Measurements from ENCODE around the gene SYNPO2. TPM values are rescaled to one million over a fixed set of nuclear protein-coding genes. Genes with fewer than 3 reads are reported as not detected.
A peak's percentile ranks its signal among the peaks of the same experiment; 100 is the strongest.

Gene SYNPO2
- total RNA-seq, 8 experiments from 2014 or later = 0.17 to 21.4 (median 8.9) TPM

DNA sequence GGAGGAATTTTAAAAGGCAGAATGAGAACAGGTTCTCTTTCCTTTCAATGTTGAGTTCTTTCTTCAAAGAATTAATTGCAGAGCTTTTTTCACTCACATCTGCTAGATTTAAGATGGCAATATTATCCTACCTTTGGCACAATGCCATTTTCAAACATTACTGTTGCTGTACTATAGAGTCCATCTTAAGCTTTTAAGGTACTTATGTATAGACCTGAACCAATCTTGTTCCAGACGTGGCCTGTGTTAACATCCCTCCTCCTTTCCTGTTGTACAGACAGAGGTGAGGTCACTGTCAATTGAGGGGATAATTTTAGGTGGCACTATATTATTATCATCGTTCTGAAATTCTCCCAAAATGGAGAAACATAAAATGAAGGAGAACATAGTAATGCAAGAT is 194.0 kb downstream of the SYNPO2 start:
- no peak for ATAC-seq (replicated peaks in 6 of 8)
- H3K27ac ChIP-seq = no peak overlapping the region
- in situ Hi-C loops (cut with MboI; ENCODE audit: low pct_unique_long_range_greater_than_20kb in 2 of 9, low sequenced_read_pairs in 9 of 9, unreplicated experiment in 9 of 9) = no loop called here
- 25 to 100% (median 68%) methylated on average over 1 to 2 of the region's 2 CpGs; no CpG with 5 or more reads in 2 of the 10 experiments for WGBS, 10 experiments
- H3K4me3 ChIP-seq = no peak overlapping the region
- no peaks in the 10 kb centered on the region for H3K4me1 ChIP-seq (replicated peaks in 1 of 2)

DNA sequence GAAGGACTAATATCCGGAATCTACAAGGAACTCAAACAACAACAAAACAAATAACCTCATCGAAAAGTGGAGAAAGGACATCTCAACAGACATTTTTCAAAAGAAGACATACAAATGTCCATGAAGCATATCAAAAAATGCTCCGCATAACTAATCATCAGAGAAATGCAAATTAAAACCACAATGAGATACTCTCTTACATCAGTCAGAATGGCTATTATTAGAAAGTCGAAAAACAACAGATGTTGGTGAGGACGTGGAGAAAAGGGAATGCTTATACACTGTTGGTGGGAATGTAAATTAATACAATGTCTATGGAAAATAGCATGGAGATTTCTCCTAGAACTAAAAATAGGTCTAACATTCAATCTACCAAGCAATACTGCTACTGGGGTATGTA is 195.9 kb downstream of the SYNPO2 start:
- Histone ChIP-seq H3K4me3 (no peak overlapping the region), H3K27ac (no peak overlapping the region), H3K4me1 (replicated peaks in 1 of 2) (no peaks in the 10 kb centered on the region)
- peak in 2 of 8 experiments; percentile 59 to 66 for ATAC-seq (replicated peaks in 6 of 8)
- in situ Hi-C loops (cut with MboI; ENCODE audit: low pct_unique_long_range_greater_than_20kb in 2 of 9, low sequenced_read_pairs in 9 of 9, unreplicated experiment in 9 of 9) = no loop called here
- 39 to 100% (median 64%) methylated on average over 3 to 5 of the region's 5 CpGs for WGBS, 10 experiments

DNA sequence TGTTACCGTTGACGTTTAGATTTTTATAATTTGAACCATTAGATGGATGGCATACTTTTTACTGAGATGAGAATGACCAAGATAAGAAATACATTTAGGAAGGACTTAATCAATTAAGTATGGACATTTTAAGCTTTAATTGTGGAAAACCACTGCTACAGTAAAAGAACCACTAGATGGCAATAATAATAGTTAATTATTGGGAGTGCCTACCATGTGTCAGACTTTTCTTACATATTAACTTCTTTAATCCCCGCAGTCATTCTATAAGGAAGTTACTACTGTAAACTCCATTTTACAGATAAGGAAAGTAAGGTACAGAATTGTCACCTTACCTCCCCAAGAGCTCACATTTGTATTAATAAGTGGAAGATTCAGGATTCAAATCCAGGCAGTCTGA is 198.5 kb downstream of the SYNPO2 start:
- peak in 1 of 8 experiments; percentile 26 for ATAC-seq (replicated peaks in 6 of 8)
- H3K27ac ChIP-seq = no peak overlapping the region
- no peaks in the 10 kb centered on the region for H3K4me1 ChIP-seq (replicated peaks in 1 of 2)
- in situ Hi-C loops (cut with MboI; ENCODE audit: low pct_unique_long_range_greater_than_20kb in 2 of 9, low sequenced_read_pairs in 9 of 9, unreplicated experiment in 9 of 9) = no loop called here
- WGBS, 10 experiments = 14 to 100% (median 49%) methylated on average over 1 to 3 of the region's 3 CpGs; no CpG with 5 or more reads in 1 of the 10 experiments
- H3K4me3 ChIP-seq = no peak overlapping the region

DNA sequence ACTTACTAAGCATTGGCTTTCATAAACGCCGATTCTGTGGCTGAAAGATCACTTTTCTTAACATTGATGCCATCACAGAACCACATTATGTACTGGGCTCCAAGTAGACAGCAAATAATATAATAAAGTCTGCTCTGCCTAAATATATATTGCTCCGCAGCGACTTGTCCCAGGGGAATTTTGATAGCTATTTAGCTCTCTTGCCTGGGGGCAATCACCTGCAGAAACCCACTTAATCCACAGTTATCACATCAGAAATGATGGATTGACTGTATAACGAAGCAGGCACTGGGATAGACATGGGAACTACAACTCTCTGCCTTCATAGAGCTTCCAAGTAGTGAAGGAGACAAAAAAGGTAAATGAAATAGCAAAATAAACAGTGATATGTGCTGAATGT is 199.0 kb downstream of the SYNPO2 start:
- H3K4me1 ChIP-seq (replicated peaks in 1 of 2) = no peaks in the 10 kb centered on the region
- in situ Hi-C loops (cut with MboI; ENCODE audit: low pct_unique_long_range_greater_than_20kb in 2 of 9, low sequenced_read_pairs in 9 of 9, unreplicated experiment in 9 of 9) = no loop called here
- no peak overlapping the region for H3K27ac ChIP-seq
- 51 to 87% (median 72%) methylated on average over 1 to 5 of the region's 5 CpGs; no CpG with 5 or more reads in 2 of the 10 experiments for WGBS, 10 experiments
- peak in 1 of 8 experiments; percentile 17 for ATAC-seq (replicated peaks in 6 of 8)
- no peak overlapping the region for H3K4me3 ChIP-seq

DNA sequence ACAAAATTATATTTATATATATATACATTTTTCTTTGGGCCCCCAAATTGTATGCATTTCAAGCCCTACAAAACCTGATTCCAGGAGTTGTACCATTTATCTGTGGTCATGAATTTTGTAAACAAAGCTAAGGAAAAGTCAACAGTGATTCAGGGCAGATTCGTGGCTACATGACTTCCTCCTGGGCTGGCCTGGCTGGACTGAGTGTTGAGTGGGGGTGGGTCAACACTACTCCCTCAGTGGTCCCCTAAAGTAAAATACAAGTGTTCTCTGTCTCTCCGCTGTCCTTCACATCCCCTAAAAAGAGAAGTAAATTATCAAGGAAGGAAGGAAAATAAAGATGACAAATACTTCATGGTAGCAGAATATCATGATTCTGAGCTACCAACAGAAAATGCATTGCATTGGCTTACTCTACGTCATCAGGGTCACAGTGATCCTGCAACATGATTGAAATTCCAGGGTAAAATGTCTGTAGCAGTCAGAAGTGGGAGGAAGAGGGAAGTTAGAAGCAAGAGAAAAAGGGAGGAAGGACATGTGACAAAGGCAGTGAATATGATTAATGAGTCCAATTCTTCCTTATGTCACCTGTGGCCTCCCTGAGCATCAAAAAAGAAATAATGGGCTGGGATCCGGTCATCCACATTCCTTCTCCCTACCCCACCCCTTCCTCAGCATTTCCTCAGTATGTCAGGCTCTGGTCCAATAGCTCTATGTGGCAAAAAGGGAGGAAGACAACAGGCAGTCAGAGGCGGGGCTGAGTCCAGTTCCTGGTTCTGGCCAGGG is 204.6 kb downstream of the SYNPO2 start:
- 33 to 100% (median 75%) methylated on average over 1 to 4 of the region's 5 CpGs; no CpG with 5 or more reads in 1 of the 10 experiments for WGBS, 10 experiments
- Histone ChIP-seq H3K4me3 (no peak overlapping the region), H3K4me1 (replicated peaks in 1 of 2) (no peaks in the 10 kb centered on the region), H3K27ac (no peak overlapping the region)
- no peak for ATAC-seq (replicated peaks in 6 of 8)
- in situ Hi-C loops (cut with MboI; ENCODE audit: low pct_unique_long_range_greater_than_20kb in 2 of 9, low sequenced_read_pairs in 9 of 9, unreplicated experiment in 9 of 9) = no loop called here

DNA sequence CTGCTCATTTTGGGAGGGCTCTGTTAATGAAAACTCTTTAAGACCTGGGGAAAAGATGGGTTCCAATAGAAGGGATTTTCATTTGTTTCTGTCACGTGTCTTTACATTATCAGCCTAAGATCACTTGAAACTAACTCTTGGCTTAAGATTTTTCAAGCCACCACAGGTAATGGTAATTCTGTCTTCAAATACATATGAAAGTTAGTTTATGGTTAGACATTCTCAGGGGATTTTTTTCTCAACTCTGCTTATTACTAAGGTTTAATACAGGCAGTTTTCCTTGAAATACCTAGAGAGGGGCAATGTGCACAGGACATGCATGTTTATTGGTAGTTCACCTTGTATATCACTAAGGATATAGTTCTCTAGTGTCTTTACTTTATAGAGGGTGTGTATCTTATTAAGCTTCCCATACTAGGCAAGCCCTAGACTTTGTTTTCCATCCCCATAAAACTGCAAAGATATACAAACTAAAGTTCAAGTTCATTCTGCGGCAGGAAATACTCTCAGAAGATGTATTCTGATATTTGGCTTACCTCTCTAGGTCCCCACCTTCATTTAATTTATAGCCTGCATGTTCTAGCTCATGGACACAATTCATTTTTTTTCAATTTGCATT is 208.7 kb downstream of the SYNPO2 start:
- in situ Hi-C loops (cut with MboI; ENCODE audit: low pct_unique_long_range_greater_than_20kb in 2 of 9, low sequenced_read_pairs in 9 of 9, unreplicated experiment in 9 of 9) = no loop called here
- H3K27ac ChIP-seq = no peak overlapping the region
- ATAC-seq (replicated peaks in 6 of 8) = no peak
- H3K4me3 ChIP-seq = no peak overlapping the region
- 80 to 100% (median 92%) methylated on average over 1 to 2 of the region's 2 CpGs; no CpG with 5 or more reads in 1 of the 10 experiments for WGBS, 10 experiments
- H3K4me1 ChIP-seq (replicated peaks in 1 of 2) = no peaks in the 10 kb centered on the region

DNA sequence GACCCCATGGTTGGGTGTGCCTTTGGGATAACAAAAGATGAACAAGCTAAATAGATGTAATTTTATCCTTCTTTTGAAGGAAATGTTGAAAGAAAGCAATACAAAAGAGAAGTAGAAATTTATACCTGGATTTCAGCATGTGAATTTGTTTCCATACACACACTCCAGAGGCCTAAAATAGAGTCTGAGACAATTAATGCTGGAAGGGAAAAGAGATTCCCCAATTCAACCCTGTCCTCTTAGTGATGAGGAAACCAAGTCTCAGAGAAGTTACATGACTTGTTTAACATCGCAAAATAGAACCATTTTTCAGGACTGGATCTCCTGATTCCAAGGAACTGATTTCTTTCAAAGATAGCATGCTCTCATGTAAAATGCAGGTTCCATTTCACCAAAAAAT is 209.7 kb downstream of the SYNPO2 start:
- Histone ChIP-seq H3K27ac (no peak overlapping the region), H3K4me3 (no peak overlapping the region), H3K4me1 (replicated peaks in 1 of 2) (no peaks in the 10 kb centered on the region)
- 56 to 100% (median 100%) methylated on average over 1 of the region's 1 CpG; no CpG with 5 or more reads in 2 of the 10 experiments for WGBS, 10 experiments
- in situ Hi-C loops (cut with MboI; ENCODE audit: low pct_unique_long_range_greater_than_20kb in 2 of 9, low sequenced_read_pairs in 9 of 9, unreplicated experiment in 9 of 9) = no loop called here
- no peak for ATAC-seq (replicated peaks in 6 of 8)

DNA sequence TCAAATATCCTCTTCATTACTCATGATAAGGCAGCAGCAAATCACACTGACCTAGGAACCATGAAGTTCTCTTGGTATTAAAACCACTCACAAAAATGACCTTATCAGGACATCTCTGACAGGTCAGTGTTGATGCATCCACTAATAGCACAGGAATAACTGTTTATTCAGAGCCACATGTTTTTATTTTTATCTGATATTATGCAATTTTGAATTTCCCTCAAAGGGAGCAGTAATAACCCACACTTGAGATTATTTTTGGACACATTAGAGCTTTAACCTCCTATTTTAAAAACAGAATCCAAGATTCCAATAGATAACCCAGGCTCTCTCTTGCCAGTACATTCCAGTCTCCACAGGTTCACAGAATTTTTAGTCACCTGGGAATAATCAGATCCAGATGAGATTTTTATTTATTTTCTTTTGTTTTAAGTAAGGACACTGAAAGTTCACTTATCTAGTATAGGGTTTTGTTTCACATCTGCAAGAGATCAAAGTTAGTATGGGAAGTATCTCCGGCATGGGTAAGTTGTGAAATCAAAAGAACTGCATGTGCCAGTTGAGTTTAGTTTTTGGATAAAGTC is 210.7 kb downstream of the SYNPO2 start:
- no peak overlapping the region for H3K4me3 ChIP-seq
- no peaks in the 10 kb centered on the region for H3K4me1 ChIP-seq (replicated peaks in 1 of 2)
- H3K27ac ChIP-seq = no peak overlapping the region
- ATAC-seq (replicated peaks in 6 of 8) = no peak
- in situ Hi-C loops (cut with MboI; ENCODE audit: low pct_unique_long_range_greater_than_20kb in 2 of 9, low sequenced_read_pairs in 9 of 9, unreplicated experiment in 9 of 9) = no loop called here
- 0 to 100% (median 44%) methylated on average over 1 of the region's 1 CpG; no CpG with 5 or more reads in 1 of the 10 experiments for WGBS, 10 experiments

DNA sequence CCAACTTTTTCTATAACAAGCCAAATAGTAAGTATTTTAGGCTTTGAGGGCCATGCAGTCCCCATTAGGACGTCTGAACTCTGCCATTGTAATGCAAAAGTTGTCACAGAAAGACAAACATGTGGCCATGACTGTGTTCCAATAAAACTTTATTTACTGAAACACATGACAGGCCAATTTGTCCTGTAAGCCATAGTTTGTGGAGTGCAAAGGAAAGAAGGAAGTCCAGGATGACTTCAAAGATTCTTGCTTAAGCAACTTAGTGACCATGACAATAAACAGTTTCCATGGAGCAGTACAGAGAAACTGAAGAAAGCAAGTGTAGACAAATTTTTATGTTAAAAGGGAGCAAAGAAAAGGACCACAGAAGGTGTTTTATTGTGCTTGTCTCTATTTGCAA is 212.0 kb downstream of the SYNPO2 start:
- in situ Hi-C loops (cut with MboI; ENCODE audit: low pct_unique_long_range_greater_than_20kb in 2 of 9, low sequenced_read_pairs in 9 of 9, unreplicated experiment in 9 of 9) = no loop called here
- no peak overlapping the region for H3K4me3 ChIP-seq
- peak in 3 of 8 experiments; percentile 65 to 89 (median 65) for ATAC-seq (replicated peaks in 6 of 8)
- H3K27ac ChIP-seq = no peak overlapping the region
- H3K4me1 ChIP-seq (replicated peaks in 1 of 2) = no peaks in the 10 kb centered on the region
- WGBS, 10 experiments = 0 to 20% (median 0%) methylated on average over 1 of the region's 1 CpG; no CpG with 5 or more reads in 2 of the 10 experiments

DNA sequence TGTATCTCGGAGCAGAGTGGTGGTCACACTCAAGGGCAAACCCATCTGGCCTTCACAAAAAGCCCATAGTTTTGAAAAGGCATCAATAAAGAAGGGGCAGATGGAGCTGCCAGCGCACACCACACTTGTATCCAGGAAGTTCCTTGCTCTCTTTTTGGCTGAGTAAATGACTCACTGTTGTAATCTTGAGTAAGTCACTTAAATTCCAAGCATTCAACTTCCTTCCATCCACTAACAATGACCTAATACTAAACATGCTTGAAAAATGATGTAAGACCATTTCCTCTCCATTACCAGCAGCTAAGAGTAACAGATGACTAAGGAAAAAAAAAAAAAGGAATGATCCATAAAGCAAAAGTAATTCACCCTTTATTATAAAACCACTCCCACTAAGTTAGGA is 214.6 kb downstream of the SYNPO2 start:
- in situ Hi-C loops (cut with MboI; ENCODE audit: low pct_unique_long_range_greater_than_20kb in 2 of 9, low sequenced_read_pairs in 9 of 9, unreplicated experiment in 9 of 9) = no loop called here
- 0 to 100% (median 40%) methylated on average over 1 to 2 of the region's 2 CpGs; no CpG with 5 or more reads in 2 of the 10 experiments for WGBS, 10 experiments
- Histone ChIP-seq H3K27ac (no peak overlapping the region), H3K4me1 (replicated peaks in 1 of 2) (no peaks in the 10 kb centered on the region), H3K4me3 (no peak overlapping the region)
- peak; percentile 18 to 99 (median 68) for ATAC-seq (replicated peaks in 6 of 8)

DNA sequence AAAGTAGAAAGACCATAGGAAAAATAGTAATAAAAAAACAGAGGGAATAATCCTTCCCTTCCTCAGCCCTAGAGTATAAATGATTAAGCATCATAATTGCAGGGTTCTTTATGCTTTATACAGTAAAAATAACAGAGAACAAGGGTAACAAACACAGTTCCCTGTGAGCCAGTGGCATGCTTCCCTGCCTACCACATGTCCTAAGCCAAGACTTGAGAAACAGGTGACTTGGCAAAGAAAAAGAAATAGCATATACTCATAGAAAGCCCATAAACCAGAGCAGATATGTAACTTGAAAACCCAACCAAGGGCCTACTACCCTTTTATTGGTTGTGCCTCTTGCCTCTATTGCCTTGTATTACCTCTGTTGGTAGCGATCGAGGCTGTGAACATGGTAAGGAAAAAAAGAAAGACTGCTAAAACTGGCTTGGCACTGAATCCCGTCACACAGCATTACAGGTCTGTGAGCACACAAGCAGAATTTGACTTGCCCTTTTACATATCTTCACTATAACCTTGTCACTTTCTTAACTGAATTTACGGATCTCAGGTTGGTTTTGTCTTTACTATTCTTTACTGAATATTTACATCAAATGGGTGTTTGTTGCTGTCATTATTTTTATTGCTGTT is 216.1 kb downstream of the SYNPO2 start:
- H3K27ac ChIP-seq = no peak overlapping the region
- in situ Hi-C loops (cut with MboI; ENCODE audit: low pct_unique_long_range_greater_than_20kb in 2 of 9, low sequenced_read_pairs in 9 of 9, unreplicated experiment in 9 of 9) = no loop called here
- ATAC-seq (replicated peaks in 6 of 8) = no peak
- 44 to 100% (median 95%) methylated on average over 1 to 4 of the region's 4 CpGs for WGBS, 10 experiments
- H3K4me1 ChIP-seq (replicated peaks in 1 of 2) = no peaks in the 10 kb centered on the region
- no peak overlapping the region for H3K4me3 ChIP-seq

DNA sequence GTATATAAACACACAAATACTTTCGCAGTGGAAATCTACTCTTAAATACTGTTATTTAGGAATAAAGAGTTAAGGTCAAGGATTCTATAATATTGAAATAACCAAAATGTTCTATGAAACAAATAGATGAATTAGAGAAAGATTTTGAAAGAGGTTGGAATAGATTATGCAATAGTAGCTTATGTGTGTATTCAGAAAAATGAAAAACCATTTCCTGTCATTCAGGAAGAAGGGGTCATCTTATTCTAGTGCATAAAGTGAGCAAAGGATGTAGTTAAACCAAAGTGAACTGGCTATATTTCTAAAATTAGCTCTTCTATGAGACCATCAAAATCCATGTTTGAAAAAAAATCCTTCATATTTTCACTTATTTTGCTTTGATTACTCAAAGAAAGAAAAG is 217.0 kb downstream of the SYNPO2 start:
- Histone ChIP-seq H3K4me1 (replicated peaks in 1 of 2) (no peaks in the 10 kb centered on the region), H3K27ac (no peak overlapping the region), H3K4me3 (no peak overlapping the region)
- ATAC-seq (replicated peaks in 6 of 8) = no peak
- in situ Hi-C loops (cut with MboI; ENCODE audit: low pct_unique_long_range_greater_than_20kb in 2 of 9, low sequenced_read_pairs in 9 of 9, unreplicated experiment in 9 of 9) = no loop called here
- 79 to 100% (median 96%) methylated on average over 1 of the region's 1 CpG; no CpG with 5 or more reads in 2 of the 10 experiments for WGBS, 10 experiments

Data from motor neuron (in vitro differentiated cells).